Activated naive CD4-positive, alpha-beta T cell treated with anti-CD3 and anti-CD28 coated beads for 36 hours (primary cell): ENCODE measurements around the gene ST6GALNAC5. TPM values are rescaled to one million over a fixed set of nuclear protein-coding genes. Genes with fewer than 3 reads are reported as not detected.

Source experiments
- CTCF ChIA-PET: fragments of 350-600 bp; sonication (Branson Sonifier 250); formaldehyde crosslinking; loops from one replicate; lab custom pipeline; 2021; ENCODE audit warnings: antibody characterized with exemption; lab: Charles Lee
- DNase-seq: peaks from one replicate; pipeline ENCODE4 v3.0.0-alpha.2; 2020
- H3K27ac Mint-ChIP-seq: one replicate; pipeline ENCODE4 v1.8.0; 2021; ENCODE audit warnings: mild to moderate bottlenecking, mixed read lengths
- H3K27me3 Mint-ChIP-seq: one replicate; pipeline ENCODE4 v1.8.0; 2021; ENCODE audit warnings: low read depth, mixed read lengths
- H3K36me3 Mint-ChIP-seq: one replicate; pipeline ENCODE4 v1.8.0; 2021; ENCODE audit warnings: low read depth, mixed read lengths
- H3K4me1 Mint-ChIP-seq: one replicate; pipeline ENCODE4 v1.8.0; 2021; ENCODE audit warnings: low read depth, mixed read lengths
- H3K4me3 Mint-ChIP-seq: one replicate; pipeline ENCODE4 v1.8.0; 2021; ENCODE audit warnings: mild to moderate bottlenecking, moderate library complexity, mixed read lengths
- H3K9me3 Mint-ChIP-seq: one replicate; pipeline ENCODE4 v1.8.0; 2021; ENCODE audit warnings: mixed read lengths
- intact Hi-C: fragments of 100-400 bp; cut with micrococcal nuclease; formaldehyde crosslinking; loops from one replicate; pipeline ENCODE4 v1.15.1; 2023
- total RNA-seq, 2 experiments: library from RNA; stranded (reverse); gene quantifications; one replicate each; pipeline ENCODE4 v1.2.3, GENCODE V29; 2021

The ST6GALNAC5 gene
- total RNA-seq, 2 experiments from 2014 or later, result not detected

DNA sequence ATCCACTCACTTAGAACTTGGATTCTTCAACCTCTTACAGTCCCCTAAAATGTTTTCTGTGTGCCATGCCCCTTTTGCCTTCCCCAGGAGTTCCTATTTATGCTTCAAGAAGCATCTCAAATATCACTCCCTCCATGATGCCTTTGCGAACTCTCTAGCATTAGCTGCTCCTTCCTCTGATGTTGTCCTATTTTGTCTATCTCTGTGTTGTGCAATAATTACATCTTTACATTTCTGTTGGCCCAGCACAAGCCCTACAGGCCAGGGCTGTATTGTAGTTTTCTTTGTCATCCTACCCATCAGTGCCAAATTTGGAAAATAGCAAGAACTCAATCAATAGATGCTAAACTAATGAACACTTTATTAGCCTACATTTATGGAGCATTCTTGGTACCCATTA lies 125.8 kb downstream of the ST6GALNAC5 start:
- Mint-ChIP-seq H3K4me3 (no peak overlapping the region), H3K9me3 (no peaks in the 10 kb centered on the region), H3K27me3 (no peaks in the 10 kb centered on the region), H3K27ac (no peak overlapping the region), H3K4me1 (no peaks in the 10 kb centered on the region), H3K36me3 (no peaks in the 10 kb centered on the region)
- intact Hi-C loops, result no loop called here
- CTCF ChIA-PET, result no interaction called here
- DNase-seq, result no peak

DNA sequence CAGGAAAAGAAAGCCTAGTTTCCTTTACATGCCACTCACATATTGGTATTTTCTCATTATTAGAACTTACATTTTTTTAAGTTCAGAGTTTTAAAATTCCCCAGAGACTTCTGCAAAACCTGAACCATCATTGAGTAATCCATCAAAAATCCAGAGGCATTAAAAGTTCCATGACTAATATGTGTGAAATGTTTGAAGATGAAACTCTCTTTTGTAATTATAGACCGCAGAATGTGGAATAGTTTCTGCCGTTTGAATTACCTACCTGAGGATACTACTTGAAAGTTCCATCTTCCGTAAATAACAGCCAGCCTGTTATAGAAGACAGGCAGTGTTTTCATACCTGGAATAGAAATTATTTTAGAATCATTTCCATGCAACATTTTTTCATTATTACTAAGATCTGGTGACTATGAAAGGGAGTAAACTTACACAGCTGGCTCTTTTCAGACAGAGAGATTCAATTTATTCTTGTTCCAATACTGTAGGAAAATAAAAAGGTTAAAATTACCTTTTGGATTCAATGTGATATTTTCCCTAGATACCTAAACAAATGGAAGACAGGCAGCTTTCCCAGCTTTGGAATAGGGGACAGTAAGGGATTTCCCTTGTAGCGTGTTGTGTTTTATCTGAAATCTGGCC lies 131.4 kb downstream of the ST6GALNAC5 start:
- no peaks in the 10 kb centered on the region for H3K4me1 Mint-ChIP-seq
- H3K27me3 Mint-ChIP-seq, result no peaks in the 10 kb centered on the region
- no peak overlapping the region for H3K4me3 Mint-ChIP-seq
- H3K9me3 Mint-ChIP-seq, result peaks cover 5% of the 10 kb centered on the region
- CTCF ChIA-PET, result no interaction called here
- intact Hi-C loops, result no loop called here
- no peak for DNase-seq
- H3K36me3 Mint-ChIP-seq, result no peaks in the 10 kb centered on the region
- H3K27ac Mint-ChIP-seq, result no peak overlapping the region

DNA sequence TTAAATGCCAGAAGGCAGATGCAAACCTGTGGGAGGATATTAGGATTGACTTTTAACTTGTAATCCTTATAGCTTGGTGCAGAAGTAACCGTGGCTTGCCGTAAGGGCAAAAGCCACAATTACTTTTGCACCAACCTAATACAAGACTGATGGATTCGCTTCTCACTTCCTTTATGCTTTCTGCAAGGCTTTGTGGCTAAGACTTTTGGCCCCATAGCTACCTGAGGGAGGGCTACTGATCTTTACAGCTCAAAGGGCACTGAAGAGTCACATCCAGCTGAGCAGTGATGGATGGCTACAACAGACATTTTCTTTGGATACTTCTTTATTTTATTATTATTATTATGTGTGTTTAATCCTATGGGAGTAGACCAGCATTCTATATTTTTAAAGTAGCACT lies 140.4 kb downstream of the ST6GALNAC5 start:
- H3K9me3 Mint-ChIP-seq, result peaks cover 4% of the 10 kb centered on the region
- no peak overlapping the region for H3K27ac Mint-ChIP-seq
- CTCF ChIA-PET, result no interaction called here
- intact Hi-C loops, result no loop called here
- no peaks in the 10 kb centered on the region for H3K36me3 Mint-ChIP-seq
- no peak for DNase-seq
- no peaks in the 10 kb centered on the region for H3K27me3 Mint-ChIP-seq
- H3K4me3 Mint-ChIP-seq, result no peak overlapping the region
- H3K4me1 Mint-ChIP-seq, result no peaks in the 10 kb centered on the region

DNA sequence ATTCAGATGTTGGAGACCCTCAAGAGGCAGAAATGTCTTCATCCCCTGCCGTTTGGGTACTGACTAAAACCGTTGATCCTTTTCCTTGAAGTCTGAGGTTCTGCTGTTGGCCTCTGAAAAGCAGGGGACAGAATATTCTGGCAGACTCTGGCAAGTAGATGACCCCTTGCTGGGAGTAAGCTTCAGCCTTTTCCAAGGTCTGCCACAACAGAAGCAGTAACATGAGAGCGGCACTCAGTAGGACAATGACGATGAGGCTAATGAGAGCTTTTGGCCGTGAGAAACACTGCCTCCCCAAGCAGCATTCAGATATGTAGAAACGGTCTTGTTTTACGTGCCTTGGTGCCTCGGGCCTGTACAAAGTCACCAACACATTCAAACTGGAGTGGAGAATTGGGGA lies 143.7 kb downstream of the ST6GALNAC5 start:
- H3K27ac Mint-ChIP-seq, result no peak overlapping the region
- intact Hi-C loops, result no loop called here
- no peaks in the 10 kb centered on the region for H3K4me1 Mint-ChIP-seq
- no peak overlapping the region for H3K4me3 Mint-ChIP-seq
- CTCF ChIA-PET, result no interaction called here
- H3K36me3 Mint-ChIP-seq, result no peaks in the 10 kb centered on the region
- H3K27me3 Mint-ChIP-seq, result no peaks in the 10 kb centered on the region
- no peak for DNase-seq
- H3K9me3 Mint-ChIP-seq, result peaks cover 1% of the 10 kb centered on the region

DNA sequence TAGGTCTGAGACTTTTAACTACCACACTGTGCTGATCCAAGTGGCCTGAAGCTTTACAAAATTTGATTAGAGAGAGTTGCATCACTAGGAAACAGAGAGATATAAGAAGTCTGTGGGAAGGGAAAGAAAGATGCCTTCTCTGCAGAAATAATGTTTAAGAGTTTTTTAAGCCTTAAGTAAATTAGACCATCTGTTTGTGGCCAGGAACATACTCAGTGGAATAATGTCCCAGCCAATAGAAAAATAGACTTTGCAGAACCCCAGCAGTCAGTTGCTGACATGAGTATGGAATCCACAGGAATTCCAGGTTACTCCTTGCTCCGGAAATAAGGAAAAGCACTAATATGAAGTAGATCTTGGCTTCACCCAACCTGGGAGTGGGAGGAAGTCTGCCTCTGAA lies 144.8 kb downstream of the ST6GALNAC5 start:
- no peaks in the 10 kb centered on the region for H3K4me1 Mint-ChIP-seq
- no peak for DNase-seq
- intact Hi-C loops, result no loop called here
- no peaks in the 10 kb centered on the region for H3K27me3 Mint-ChIP-seq
- H3K27ac Mint-ChIP-seq, result no peak overlapping the region
- H3K36me3 Mint-ChIP-seq, result no peaks in the 10 kb centered on the region
- H3K9me3 Mint-ChIP-seq, result no peaks in the 10 kb centered on the region
- CTCF ChIA-PET, result no interaction called here
- H3K4me3 Mint-ChIP-seq, result no peak overlapping the region

DNA sequence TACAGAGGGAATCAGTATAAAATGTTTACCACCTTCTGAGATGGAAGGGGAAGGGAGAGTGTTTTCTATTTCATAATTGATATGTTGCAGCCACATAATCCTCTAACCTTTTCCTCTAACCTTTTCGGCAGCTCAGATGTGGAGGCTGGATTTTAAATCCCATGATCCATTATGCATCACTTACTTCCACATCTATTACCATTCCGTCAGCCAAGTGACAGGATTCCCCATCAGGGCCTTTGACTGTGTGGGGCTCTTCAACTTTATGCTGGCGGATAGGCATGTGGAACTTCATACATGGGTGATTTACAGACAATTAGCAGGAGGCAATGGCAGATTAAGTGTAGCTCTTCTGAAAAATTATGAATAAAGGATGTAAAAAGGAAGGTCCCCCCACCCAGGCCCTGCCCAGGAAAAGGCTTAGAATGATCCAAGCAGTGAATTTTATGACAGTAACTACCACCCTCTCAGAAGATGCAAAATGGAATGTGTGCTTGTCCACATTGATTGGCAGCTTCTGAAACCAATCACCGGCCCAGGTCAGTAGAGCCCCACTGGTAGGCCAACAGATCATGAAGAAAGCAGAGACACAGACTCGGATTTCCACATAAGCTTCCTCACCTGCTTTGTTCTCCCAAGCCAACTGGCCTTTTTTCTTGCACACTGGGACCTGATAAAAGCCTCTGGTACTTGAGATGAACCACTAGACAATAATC lies 147.0 kb downstream of the ST6GALNAC5 start:
- intact Hi-C loops, result no loop called here
- no peaks in the 10 kb centered on the region for H3K9me3 Mint-ChIP-seq
- no peaks in the 10 kb centered on the region for H3K27me3 Mint-ChIP-seq
- DNase-seq, result no peak
- H3K27ac Mint-ChIP-seq, result no peak overlapping the region
- no peak overlapping the region for H3K4me3 Mint-ChIP-seq
- CTCF ChIA-PET, result no interaction called here
- no peaks in the 10 kb centered on the region for H3K4me1 Mint-ChIP-seq
- H3K36me3 Mint-ChIP-seq, result no peaks in the 10 kb centered on the region

DNA sequence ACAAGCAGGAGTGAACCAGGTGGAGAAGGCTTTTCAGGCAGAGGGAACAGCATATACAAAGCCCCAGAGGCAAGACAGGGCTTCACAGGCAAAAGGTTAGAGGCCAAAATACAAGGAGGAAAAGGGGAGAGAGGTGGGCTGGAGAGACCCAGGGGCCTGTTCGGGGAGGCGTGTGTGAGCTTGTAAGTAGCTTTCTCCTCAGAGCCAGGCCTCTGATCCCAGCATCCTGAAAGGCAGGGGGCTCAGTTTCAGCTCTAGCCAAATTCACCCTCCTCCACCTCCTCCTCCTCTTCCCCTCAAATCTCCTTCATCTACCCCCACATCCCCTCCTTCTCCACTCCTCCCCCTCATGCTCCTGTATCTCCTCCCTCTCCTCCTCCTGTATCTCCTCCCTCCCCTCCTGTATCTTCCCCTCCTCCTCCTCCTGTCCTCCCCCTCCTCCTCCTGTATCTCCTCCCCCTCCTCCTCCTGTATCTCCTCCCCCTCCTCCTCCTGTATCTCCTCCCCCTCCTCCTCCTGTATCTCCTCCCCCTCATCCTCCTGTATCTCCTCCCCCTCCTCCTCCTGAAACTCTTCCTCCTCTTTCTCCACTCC lies 148.6 kb downstream of the ST6GALNAC5 start:
- Mint-ChIP-seq H3K4me1 (no peaks in the 10 kb centered on the region), H3K27me3 (no peaks in the 10 kb centered on the region), H3K27ac (no peak overlapping the region), H3K4me3 (no peak overlapping the region), H3K36me3 (no peaks in the 10 kb centered on the region), H3K9me3 (no peaks in the 10 kb centered on the region)
- DNase-seq, result no peak
- intact Hi-C loops, result loop anchor here (5.0 kb wide), 1 partner anchor 864 kb away; no protein-coding TSS in a partner anchor
- CTCF ChIA-PET, result no interaction called here

DNA sequence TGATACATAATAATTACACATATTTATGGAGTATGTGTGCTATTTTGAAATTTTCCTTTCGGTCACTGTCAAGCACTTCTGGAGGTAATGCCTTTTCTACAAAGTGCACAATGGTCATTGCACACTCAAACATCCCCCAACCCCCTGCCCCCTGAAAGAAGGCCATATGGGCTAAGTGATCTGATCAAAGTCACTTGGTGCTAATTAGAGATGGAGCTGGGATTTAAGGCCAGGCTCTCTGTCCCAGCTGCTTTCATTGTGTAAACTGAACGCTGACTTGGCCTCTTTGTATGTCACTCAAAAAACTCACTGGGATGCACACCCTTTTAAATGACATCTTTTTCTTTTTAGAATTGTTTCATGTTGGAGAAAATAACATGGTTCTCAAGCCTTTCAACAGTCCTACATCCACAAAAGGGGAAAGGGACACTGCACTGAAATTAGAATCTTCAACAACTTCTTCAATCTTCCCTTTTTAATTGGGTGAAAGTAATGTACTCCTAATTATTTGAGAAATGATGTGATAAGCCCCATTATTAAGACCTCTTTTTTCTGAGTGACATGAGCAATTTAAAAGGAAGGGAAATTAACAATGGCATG lies 149.2 kb downstream of the ST6GALNAC5 start:
- no peaks in the 10 kb centered on the region for H3K27me3 Mint-ChIP-seq
- no peak overlapping the region for H3K27ac Mint-ChIP-seq
- intact Hi-C loops, result loop anchor here (5.0 kb wide), 1 partner anchor 864 kb away; no protein-coding TSS in a partner anchor

DNA sequence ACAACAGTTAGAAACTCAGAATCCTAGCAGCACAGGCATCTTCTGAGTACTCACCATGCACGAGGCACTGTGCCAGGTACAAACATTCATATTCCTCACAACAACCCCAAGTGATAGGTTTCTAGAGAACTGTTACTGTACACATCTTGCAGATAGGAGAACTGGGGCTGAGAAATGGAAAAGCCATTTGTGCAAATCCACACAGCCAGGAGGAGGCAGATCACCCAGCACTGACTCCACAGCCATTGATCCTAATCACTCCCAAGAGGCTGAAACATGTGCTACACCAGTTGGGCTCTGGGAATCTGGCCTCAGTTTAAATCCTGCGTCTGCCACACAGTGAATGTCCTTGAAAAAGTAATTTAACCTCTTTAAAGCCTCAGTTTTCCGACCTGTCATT lies 151.0 kb downstream of the ST6GALNAC5 start:
- no peaks in the 10 kb centered on the region for H3K36me3 Mint-ChIP-seq
- H3K4me1 Mint-ChIP-seq, result no peaks in the 10 kb centered on the region
- CTCF ChIA-PET, result no interaction called here
- no peaks in the 10 kb centered on the region for H3K27me3 Mint-ChIP-seq
- no peak for DNase-seq
- no peak overlapping the region for H3K4me3 Mint-ChIP-seq
- H3K9me3 Mint-ChIP-seq, result no peaks in the 10 kb centered on the region
- intact Hi-C loops, result loop anchor here (5.0 kb wide), 1 partner anchor 866 kb away; no protein-coding TSS in a partner anchor
- H3K27ac Mint-ChIP-seq, result no peak overlapping the region

More for the DNA sequence above, 149.2 kb downstream of the ST6GALNAC5 start:
- H3K4me1 Mint-ChIP-seq, result no peaks in the 10 kb centered on the region
- H3K9me3 Mint-ChIP-seq, result no peaks in the 10 kb centered on the region
- CTCF ChIA-PET, result no interaction called here
- DNase-seq, result no peak
- H3K36me3 Mint-ChIP-seq, result no peaks in the 10 kb centered on the region
- H3K4me3 Mint-ChIP-seq, result no peak overlapping the region

DNA sequence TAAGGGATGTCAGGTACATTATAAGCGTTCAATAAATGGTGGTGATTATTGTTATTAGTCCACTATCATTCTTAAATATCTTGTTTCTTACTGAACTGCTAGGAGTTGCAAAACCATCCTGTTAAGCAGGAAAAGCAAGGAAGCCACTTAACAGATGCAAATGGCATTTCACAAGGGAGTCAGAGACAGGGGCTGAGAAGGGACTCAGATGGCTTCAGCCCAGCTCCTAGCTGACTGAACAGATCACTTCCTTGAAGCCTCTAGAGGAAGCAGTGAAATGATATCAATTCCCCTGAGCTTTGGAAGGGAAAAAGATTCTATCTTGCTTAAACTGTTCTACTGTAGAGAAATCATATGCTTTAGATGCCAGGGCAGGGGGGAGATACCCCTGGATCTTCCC lies 151.5 kb downstream of the ST6GALNAC5 start:
- Mint-ChIP-seq H3K27me3 (no peaks in the 10 kb centered on the region), H3K27ac (no peak overlapping the region), H3K4me1 (no peaks in the 10 kb centered on the region), H3K4me3 (no peak overlapping the region), H3K9me3 (no peaks in the 10 kb centered on the region), H3K36me3 (no peaks in the 10 kb centered on the region)
- no peak for DNase-seq
- CTCF ChIA-PET, result no interaction called here
- intact Hi-C loops, result loop anchor here (5.0 kb wide), 1 partner anchor 866 kb away; no protein-coding TSS in a partner anchor

DNA sequence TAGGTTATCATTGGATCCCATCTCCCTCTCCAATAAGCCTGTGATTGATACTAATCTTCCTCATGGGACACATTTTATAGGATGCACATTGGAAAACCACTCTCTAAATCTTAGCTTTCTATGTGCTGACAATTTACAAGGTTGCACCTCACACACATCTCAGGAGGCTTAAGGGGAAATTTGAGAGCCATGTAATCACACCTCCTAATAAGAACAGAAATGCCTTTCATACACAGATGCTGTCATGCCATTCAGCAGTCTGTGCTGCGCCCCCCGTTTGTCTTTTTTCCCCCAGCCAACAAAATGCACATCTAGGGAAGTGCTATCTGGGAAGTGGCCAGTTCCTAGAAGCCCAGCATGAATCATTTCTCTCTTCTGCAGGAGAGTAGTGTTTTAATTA lies 154.5 kb downstream of the ST6GALNAC5 start:
- no peaks in the 10 kb centered on the region for H3K9me3 Mint-ChIP-seq
- DNase-seq, result no peak
- H3K36me3 Mint-ChIP-seq, result no peaks in the 10 kb centered on the region
- intact Hi-C loops, result no loop called here
- H3K27me3 Mint-ChIP-seq, result no peaks in the 10 kb centered on the region
- CTCF ChIA-PET, result no interaction called here
- H3K4me3 Mint-ChIP-seq, result no peak overlapping the region
- no peak overlapping the region for H3K27ac Mint-ChIP-seq
- no peaks in the 10 kb centered on the region for H3K4me1 Mint-ChIP-seq

DNA sequence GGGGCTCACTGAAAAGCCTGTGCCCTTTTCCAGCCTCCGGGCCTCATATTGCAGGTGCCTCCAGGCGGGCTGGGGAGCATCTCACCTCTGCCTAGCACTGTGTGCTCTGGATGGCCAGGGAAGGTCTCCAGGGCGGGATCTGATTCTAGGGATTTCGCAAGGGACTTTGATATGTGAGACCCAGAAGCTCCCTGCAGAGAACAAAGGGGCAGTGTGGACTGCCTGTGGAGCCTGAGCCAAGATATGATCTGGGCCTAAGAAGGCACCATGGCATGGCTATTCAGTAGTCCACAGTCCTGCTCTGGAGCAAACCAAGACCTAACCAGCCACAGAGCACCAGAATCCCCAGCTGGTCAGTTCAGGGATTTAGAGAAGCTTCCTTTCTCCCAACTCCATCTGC lies 157.2 kb downstream of the ST6GALNAC5 start:
- H3K4me3 Mint-ChIP-seq, result no peak overlapping the region
- intact Hi-C loops, result no loop called here
- H3K36me3 Mint-ChIP-seq, result no peaks in the 10 kb centered on the region
- no peak for DNase-seq
- CTCF ChIA-PET, result no interaction called here
- H3K4me1 Mint-ChIP-seq, result no peaks in the 10 kb centered on the region
- H3K27ac Mint-ChIP-seq, result no peak overlapping the region
- H3K9me3 Mint-ChIP-seq, result no peaks in the 10 kb centered on the region
- peaks cover 3% of the 10 kb centered on the region for H3K27me3 Mint-ChIP-seq
